Tibial nerve (tissue), 4 donors: ENCODE data around the gene TTC23.

Experiments used
- CTCF ChIP-seq, 5 experiments: fragments of 200-600 bp in 3 of 5; fragments of 450-650 bp in 2 of 5; sonication (generic) in 3 of 5; IDR thresholded peaks; one replicate each; pipeline ENCODE4 v1.5.1; 2016 to 2019; ENCODE audit warnings: antibody characterized with exemption in 5 of 5, mild to moderate bottlenecking in 3 of 5, moderate library complexity in 2 of 5
- EP300 ChIP-seq, 2 donors: sonication (generic); formaldehyde crosslinking; IDR thresholded peaks; one replicate each; pipeline ENCODE4 v1.6.1; 2017; ENCODE audit warnings: antibody characterized with exemption in 2 of 2, mild to moderate bottlenecking in 1 of 2
- POLR2A ChIP-seq, 2 donors: fragments of 450-650 bp; IDR thresholded peaks; one replicate each; pipeline ENCODE4 v1.6.1; 2017; ENCODE audit warnings: antibody characterized with exemption in 2 of 2, mild to moderate bottlenecking in 2 of 2, moderate library complexity in 2 of 2

DNA sequence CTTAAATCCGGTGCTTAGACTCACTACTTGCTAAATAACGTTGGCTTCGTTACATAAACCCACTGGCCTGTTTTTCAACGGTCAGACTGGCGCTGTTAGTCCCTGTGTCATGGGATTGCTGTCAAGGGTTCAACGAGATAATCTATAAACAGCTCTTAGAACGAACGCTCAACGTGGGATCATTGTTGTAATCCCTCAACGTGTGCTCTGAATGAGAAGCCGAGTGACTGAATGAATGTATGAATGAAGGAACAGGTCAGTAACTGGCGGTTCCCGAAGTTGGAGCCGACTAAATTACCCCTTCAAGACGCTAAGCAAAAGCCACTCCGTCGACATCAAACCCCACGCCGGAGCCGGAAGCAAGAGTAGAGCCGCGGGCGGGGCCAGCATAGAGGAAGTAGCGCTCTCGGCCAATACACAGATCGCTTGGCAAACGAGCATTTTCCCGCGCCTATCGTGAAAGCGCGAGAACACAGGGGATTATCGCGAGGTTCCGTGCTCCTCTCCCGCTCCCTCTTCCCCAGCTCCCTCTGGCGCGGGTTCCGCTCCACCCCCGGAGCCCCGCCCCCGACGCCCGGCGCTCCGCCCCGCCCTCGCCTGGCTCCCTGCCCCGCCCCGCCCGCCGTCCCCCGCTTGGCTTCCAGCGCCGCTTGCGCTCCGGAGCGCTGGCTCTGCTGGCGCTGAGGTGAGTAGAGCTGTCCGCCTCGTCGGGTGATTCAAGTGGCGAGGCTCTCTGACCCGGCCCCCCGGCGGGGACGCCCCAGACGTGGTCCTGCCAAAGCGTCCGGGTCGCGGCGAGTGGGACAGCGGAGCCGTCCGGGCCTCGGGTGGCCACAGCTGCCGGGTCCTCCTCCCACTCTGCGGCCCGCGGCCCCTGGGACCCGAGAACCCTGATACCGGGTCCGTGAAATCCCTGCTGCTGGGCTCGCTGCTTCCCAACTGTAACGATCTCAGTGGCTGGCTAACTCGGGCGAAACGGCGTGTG lies 1.8 kb upstream of the TTC23 start, which contains the start of gene LRRC28:
- TF ChIP-seq CTCF (IDR thresholded peaks at IDR 0.05) (peak in 1 of 5 experiments; percentile 24), POLR2A (IDR thresholded peaks at IDR 0.05) (peak; percentile 93 to 94), EP300 (IDR thresholded peaks at IDR 0.05) (peak in 1 of 2 donors; percentile 99)
